Uterus (tissue), 2 donors: ENCODE data around the gene TMEM132E.

Source experiments
- CTCF ChIP-seq, 4 experiments: fragments of 200-600 bp in 2 of 4; fragments of 450-650 bp in 2 of 4; sonication (generic) in 2 of 4; IDR thresholded peaks; one replicate each; pipeline ENCODE4 v1.5.1; 2016 to 2019; ENCODE audit warnings: antibody characterized with exemption in 4 of 4, mild to moderate bottlenecking in 2 of 4, moderate library complexity in 1 of 4
- POLR2A ChIP-seq, 2 donors: fragments of 450-650 bp; IDR thresholded peaks; one replicate each; pipeline ENCODE4 v1.6.1; 2016; ENCODE audit warnings: antibody characterized with exemption in 2 of 2, mild to moderate bottlenecking in 1 of 2, moderate library complexity in 1 of 2

GRCh38 chr17:34606763-34607162, 27.4 kb downstream of the TMEM132E start:
- TF ChIP-seq CTCF (IDR thresholded peaks at IDR 0.05): no peak
- no peak for TF ChIP-seq POLR2A (IDR thresholded peaks at IDR 0.05)
